Chondrocyte (in vitro differentiated cells): ENCODE results near the gene PFDN1. TPM values are rescaled to one million over a fixed set of nuclear protein-coding genes. Genes with fewer than 3 reads are reported as not detected.

Experiments
- DNase-seq: peaks from one replicate; pipeline ENCODE4 v3.0.0; 2021; ENCODE audit warnings: mixed read lengths, low spot score
- H3K27ac Mint-ChIP-seq: one replicate; pipeline ENCODE4 v1.8.0; 2021; ENCODE audit warnings: mild to moderate bottlenecking, moderate library complexity, mixed read lengths; ENCODE audit not compliant: unreplicated experiment
- H3K27me3 Mint-ChIP-seq: 2 replicates; pipeline ENCODE4 v1.8.0; 2021; ENCODE audit warnings: low read depth, mixed read lengths
- H3K36me3 Mint-ChIP-seq: 2 replicates; pipeline ENCODE4 v1.8.0; 2021; ENCODE audit warnings: low read depth, mixed read lengths
- H3K4me1 Mint-ChIP-seq: 2 replicates; pipeline ENCODE4 v1.8.0; 2021; ENCODE audit warnings: low read depth, mild to moderate bottlenecking, mixed read lengths
- H3K4me3 Mint-ChIP-seq: one replicate; pipeline ENCODE4 v1.8.0; 2021; ENCODE audit warnings: mild to moderate bottlenecking, moderate library complexity, mixed read lengths; ENCODE audit not compliant: unreplicated experiment
- H3K9me3 Mint-ChIP-seq: 2 replicates; pipeline ENCODE4 v1.8.0; 2021; ENCODE audit warnings: low read depth, mixed read lengths
- CTCF ChIP-seq: fragments of 200-600 bp; sonication (generic); IDR thresholded peaks from 2 replicates; pipeline ENCODE4 v1.5.0; 2021; ENCODE audit warnings: antibody characterized with exemption, mild to moderate bottlenecking, moderate library complexity
- total RNA-seq: library from RNA; stranded (reverse); gene quantifications from 3 replicates; pipeline ENCODE4 v1.2.1, GENCODE V29; 2021

PFDN1 gene
- total RNA-seq, 1 donor from 2014 or later, result 44.5 TPM

GRCh38 chr5:140235791-140236551 lies 66.9 kb downstream of the PFDN1 start:
- Mint-ChIP-seq H3K27ac (no peak overlapping the region), H3K4me1 (peaks cover 2% of the 10 kb centered on the region), H3K4me3 (no peak overlapping the region), H3K27me3 (no peaks in the 10 kb centered on the region), H3K9me3 (no peaks in the 10 kb centered on the region), H3K36me3 (peaks cover 4% of the 10 kb centered on the region)
- no peak for TF ChIP-seq CTCF
- DNase-seq, result no peak

- no peak for TF ChIP-seq CTCF
- Mint-ChIP-seq H3K9me3 (no peaks in the 10 kb centered on the region), H3K27ac (no peak overlapping the region), H3K36me3 (peaks cover 4% of the 10 kb centered on the region), H3K4me3 (no peak overlapping the region), H3K27me3 (no peaks in the 10 kb centered on the region), H3K4me1 (no peaks in the 10 kb centered on the region)
- DNase-seq, result no peak
Measured at GRCh38 chr5:140234377-140234989, 68.4 kb downstream of the PFDN1 start.

- Mint-ChIP-seq H3K27me3 (no peaks in the 10 kb centered on the region), H3K4me1 (no peaks in the 10 kb centered on the region), H3K9me3 (no peaks in the 10 kb centered on the region), H3K27ac (no peak overlapping the region), H3K36me3 (peaks cover 4% of the 10 kb centered on the region), H3K4me3 (no peak overlapping the region)
- no peak for TF ChIP-seq CTCF
- DNase-seq, result no peak
Measured at GRCh38 chr5:140232731-140233130, 70.2 kb downstream of the PFDN1 start.

DNA sequence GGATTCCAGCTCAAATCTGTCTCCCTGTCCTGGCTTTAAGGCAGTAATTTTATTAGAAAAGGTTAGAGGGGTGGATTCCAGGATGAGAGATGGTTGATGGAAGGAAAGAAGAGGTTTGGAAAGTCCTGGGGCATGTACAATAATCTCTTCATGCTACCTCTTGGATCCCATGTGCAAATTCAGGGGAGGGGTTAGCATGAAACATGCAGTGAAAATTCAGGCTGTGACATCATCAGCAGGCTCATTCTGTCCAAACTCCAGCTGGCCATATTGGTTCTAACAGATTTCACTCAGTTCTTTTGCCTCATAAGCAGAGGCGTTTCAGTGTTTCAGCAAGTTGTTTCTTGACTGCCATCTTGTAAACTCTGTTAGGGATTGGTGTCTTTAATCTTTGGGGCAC lies 72.5 kb downstream of the PFDN1 start:
- no peaks in the 10 kb centered on the region for H3K4me1 Mint-ChIP-seq
- no peaks in the 10 kb centered on the region for H3K27me3 Mint-ChIP-seq
- H3K27ac Mint-ChIP-seq, result no peak overlapping the region
- no peak for TF ChIP-seq CTCF
- DNase-seq, result no peak
- peaks cover 2% of the 10 kb centered on the region for H3K36me3 Mint-ChIP-seq
- no peaks in the 10 kb centered on the region for H3K9me3 Mint-ChIP-seq
- no peak overlapping the region for H3K4me3 Mint-ChIP-seq

DNA sequence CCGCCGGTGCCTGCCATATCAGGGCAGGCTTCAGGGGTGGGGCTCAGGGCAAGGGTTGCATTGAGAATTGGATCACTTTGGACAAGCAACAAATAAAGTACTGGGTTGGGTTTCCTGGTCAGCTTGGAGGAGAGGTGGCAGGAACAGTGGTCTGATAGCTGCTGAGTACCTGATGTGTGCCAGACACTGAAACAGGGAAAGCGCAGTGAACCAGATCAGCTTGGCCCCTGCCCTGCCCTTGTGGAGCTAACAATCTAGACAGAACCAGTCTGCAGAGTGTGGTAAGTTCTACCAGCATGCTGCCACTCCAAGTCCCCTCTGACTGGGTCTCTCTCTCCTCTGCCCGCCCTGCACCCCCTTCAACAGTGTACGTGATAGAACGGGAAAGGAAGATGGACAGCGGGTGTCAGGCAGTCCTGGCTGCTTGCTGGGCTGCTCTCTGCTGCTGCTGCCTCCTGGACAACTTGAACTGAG lies 74.5 kb downstream of the PFDN1 start:
- Mint-ChIP-seq H3K9me3 (no peaks in the 10 kb centered on the region), H3K4me3 (no peak overlapping the region), H3K36me3 (peaks cover 2% of the 10 kb centered on the region), H3K27me3 (no peaks in the 10 kb centered on the region), H3K4me1 (peaks cover 5% of the 10 kb centered on the region), H3K27ac (no peak overlapping the region)
- DNase-seq, result no peak
- TF ChIP-seq CTCF, result no peak
